Measurements from ENCODE around the gene TOX4. TPM values are rescaled to one million over a fixed set of nuclear protein-coding genes. Genes with fewer than 3 reads are reported as not detected.
"Not testable (repeated sequence)": the region's sequence is repeated elsewhere in the genome, so short reads cannot be mapped to it uniquely, and the experiment has no call there.

TOX4 gene
- total RNA-seq, 1 donor from 2014 or later = 19.2 TPM

DNA sequence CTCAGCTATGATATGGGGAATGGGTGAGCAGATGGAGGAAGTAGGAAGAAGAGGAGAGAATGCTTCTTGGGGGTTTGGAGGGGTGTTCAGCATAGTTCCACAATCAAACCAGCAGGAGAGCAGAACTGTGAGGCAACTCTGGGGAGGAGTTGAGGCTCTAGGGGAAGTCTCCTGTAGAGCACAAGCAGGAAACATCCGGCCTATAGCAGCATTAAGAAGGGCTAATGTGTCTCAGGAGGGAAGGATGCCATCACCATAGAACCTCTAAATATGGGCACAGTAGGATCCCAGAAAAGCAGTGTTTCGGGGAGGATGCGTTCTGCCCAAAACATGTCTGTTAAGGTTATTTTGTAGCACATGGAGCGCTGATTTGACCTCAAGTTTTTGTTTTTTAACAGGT is 57.6 kb downstream of the TOX4 start:
- no peak for DNase-seq (ENCODE audit: low read depth in 2 of 2)

DNA sequence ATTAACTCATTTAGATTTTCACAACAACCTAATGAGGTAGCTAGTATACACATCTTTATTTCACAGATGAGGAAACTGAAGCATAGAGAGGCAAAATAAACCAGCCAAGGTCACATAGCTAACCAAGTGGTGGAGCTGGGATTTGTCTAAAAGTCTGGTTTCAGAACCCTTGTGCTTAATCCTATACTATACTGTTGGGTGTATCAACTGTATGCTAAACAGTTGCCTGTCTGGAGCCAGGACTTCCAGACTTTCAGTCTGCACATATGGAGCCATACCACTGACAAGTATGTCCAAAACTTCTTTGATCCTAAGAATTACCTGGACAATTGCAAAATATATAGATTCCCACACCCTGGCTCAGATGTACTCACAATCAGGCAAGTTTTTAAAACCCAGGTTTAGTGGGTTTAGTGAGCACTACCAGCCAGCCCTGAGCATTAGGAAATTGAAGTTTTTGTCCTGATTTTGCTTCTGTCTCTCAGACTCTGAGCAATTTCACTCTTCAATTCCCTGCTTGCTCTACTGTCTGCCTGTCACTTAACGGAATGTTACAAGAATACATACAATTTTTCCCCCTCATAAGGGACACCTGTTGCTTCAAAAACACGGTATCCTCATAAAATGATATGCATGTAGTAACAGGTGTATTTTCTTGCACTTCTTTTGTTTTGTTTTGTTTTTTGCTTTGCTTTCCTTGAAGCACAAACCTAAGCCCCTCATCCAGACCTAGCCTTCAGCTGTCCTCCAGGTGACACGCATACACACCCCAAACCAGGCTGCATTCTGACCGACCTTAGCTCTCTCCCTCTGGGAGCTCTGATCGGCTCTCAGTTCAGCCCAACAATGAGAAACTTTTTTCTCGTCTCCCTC is 58.8 kb downstream of the TOX4 start:
- DNase-seq (ENCODE audit: low read depth in 2 of 2) = no peak

DNA sequence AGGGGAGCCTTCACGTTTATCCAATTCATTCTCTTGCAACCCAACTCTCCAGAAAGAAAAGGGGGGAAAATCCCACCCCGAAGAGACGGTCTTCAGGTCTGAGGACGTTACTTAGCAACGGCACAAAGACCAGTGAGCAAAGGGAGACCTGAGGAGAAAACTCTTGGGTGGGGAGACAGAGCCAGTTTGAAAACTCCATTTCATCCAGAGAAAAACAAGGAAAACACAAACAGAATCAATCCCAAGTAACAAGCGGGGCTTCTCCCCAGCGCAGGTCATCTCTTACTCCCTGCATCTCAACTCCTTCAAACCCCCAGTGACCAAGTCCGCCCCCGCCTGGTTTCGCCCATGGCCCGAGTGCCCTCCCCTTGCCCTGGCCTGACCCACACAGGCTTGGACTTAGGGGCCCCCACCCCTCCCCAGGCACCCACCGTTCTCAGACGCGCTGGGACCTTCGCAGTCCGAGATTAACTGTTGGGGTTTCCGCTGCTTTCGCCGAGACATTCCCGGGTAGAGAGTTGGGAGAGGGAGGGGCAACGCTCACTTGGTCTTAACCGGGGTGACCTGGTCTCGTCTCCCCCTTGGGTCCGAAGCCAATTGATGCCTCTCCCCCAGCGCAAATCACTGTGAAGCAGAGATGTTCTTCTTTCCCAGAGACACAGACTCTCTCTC is 59.6 kb downstream of the TOX4 start:
- no peak for DNase-seq (ENCODE audit: low read depth in 2 of 2)

DNA sequence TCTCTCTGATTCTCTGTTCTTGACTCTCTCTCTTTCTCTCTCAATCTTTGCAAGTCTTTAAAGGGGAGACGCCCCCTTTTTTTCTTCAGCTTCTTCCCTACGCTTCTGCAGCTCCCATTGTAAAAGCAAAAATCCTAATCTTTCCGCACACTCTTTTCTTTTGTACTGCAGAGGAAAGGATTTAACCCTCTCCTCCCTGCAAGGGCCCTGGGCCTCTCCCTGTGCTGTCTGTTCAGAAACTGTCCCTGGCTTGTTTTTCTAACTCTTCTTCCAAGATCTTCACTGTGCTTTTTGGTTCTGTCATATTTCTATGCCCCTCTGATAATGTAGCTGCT is 60.1 kb downstream of the TOX4 start:
- DNase-seq (ENCODE audit: low read depth in 2 of 2) = no peak

GRCh38 chr14:21539189-21539940 is 62.4 kb downstream of the TOX4 start:
- no peak for DNase-seq (ENCODE audit: low read depth in 2 of 2)

GRCh38 chr14:21541413-21542074 is 64.5 kb downstream of the TOX4 start:
- no peak for DNase-seq (ENCODE audit: low read depth in 2 of 2)

DNA sequence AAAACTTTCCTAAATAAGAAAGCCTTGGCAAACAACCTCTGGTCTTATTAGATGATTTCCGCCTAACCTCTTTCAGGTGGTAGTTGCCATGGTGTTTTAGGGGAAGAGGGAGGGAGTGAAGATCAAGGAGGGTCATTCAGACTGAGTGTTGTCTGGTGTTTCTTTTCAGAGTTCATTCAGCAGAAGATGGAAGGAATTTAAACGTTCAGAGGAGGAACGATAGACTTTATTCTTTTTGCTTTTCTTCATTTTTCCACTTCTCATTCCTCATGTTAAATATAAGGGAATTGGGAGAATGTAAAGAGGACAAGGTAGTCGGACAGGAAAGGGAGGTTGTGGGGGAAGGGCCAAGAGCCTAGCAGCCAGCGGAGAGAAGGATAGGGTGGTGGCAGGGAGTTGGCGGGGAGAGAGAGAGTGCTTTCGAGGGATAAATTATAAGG is 66.5 kb downstream of the TOX4 start:
- DNase-seq (ENCODE audit: low read depth in 2 of 2) = no peak

- no peak for DNase-seq (ENCODE audit: low read depth in 2 of 2)
Measured at GRCh38 chr14:21543963-21544362, 67.0 kb downstream of the TOX4 start.

GRCh38 chr14:21544588-21544987 is 67.6 kb downstream of the TOX4 start:
- DNase-seq (ENCODE audit: low read depth in 2 of 2) = not testable (repeated sequence)

Other genes starting within 250 kb of the TOX4 start
- 570 and 584 TPM in 2 replicates for gene HNRNPC, start 207.8 kb upstream of the TOX4 start, total RNA-seq
- gene RPGRIP1, start 197.1 kb upstream of the TOX4 start, total RNA-seq = 0.20 and 0.22 TPM in 2 replicates
- gene SUPT16H, start 93.2 kb upstream of the TOX4 start, total RNA-seq = 50.4 and 51.4 TPM in 2 replicates
- 40.1 and 46.8 TPM in 2 replicates for gene CHD8, start 21.1 kb upstream of the TOX4 start, total RNA-seq
- gene RAB2B, start 236 bp upstream of the TOX4 start, total RNA-seq = 18.1 and 31.7 TPM in 2 replicates
- gene METTL3, start 34.1 kb downstream of the TOX4 start, total RNA-seq = 34.4 and 66.9 TPM in 2 replicates
- gene SALL2, start 49.2 kb downstream of the TOX4 start, total RNA-seq = 0.44 and 0.60 TPM in 2 replicates
- gene OR10G3, start 102.9 kb downstream of the TOX4 start, total RNA-seq = not detected in 2 replicates
- not detected in 2 replicates for gene OR10G2, start 157.7 kb downstream of the TOX4 start, total RNA-seq
- not detected in 2 replicates for gene OR4E2, start 176.6 kb downstream of the TOX4 start, total RNA-seq
- not detected in 2 replicates for gene OR4E1, start 196.6 kb downstream of the TOX4 start, total RNA-seq

Measured in lung microvascular endothelial cell (primary cell).